Stimulated activated CD8-positive, alpha-beta memory T cell treated with anti-CD3 and anti-CD28 coated beads, Interleukin-15, amount 100 ng/mL, for 4 hours (primary cell): ENCODE results near the gene MZB1.
"Not testable (repeated sequence)": the region's sequence is repeated elsewhere in the genome, so short reads cannot be mapped to it uniquely, and the experiment has no call there.

Source experiments
- DNase-seq, 2 donors: peaks; one replicate each; pipeline ENCODE4 v3.0.0-alpha.2; 2020; ENCODE audit warnings: low read depth in 2 of 2

Gene MZB1

DNA sequence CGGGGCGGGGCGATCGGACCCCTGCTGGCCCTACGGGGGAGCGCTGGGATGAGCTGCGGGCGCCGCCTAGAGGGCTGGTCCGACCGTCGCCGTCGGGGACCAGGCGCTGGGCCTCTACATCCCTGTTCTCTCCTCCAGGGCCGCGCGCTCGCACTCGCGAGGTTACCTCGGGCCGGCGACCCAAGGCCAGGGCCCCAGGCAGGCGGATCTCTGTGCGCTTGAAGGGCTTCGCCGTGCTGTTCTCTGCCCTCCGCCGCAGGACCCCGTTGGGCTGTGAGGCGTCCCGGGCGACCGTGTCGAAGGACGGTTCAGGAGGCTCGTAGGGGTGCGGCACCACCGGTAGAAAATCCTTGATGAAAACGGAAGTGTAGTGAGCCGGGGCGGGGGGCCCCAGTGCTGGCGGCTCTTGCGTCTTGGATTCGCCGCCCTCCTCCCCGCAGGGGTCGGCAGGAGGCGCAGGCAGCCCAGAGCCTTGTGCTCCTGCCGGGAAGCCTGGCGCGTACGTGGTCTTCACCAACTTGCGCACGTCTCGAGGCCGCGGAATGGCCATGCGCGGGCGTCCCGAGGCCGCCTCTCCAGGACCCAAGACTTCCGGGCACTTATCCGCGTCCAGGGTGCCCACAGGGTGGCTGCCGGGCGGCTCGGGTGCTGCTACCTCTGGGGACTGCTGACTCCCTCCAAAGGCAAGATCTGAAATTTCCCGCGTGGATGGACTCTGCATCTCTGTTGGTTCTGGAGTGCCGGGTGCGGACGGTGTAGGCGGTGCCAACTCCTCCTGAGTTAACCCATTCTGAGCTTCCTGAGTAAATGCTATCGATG is 3.2 kb upstream of the MZB1 start:
- peak; percentile 55 to 57 for DNase-seq

DNA sequence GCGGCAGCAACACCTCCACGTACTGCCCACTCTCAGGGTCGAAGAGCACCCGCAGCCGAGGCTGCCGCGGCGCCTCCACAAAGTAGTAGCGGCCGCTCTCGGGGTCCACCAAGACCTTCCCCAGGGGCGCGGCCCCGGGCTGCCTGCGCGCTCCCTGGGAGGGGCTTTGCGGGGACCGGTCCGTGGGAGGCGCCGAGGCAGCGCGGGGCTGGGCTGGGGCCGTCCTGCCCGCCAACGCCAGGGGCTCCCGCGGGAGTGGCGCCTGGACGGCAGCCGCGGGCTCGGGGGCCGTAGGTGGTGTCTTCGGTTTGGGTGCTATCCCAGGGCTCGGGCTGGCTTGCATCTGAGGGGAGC is 2.6 kb upstream of the MZB1 start:
- DNase-seq = no peak

- no peak for DNase-seq
These were observed 2.0 kb upstream of the MZB1 start for GRCh38 chr5:139391570-139392323.

DNA sequence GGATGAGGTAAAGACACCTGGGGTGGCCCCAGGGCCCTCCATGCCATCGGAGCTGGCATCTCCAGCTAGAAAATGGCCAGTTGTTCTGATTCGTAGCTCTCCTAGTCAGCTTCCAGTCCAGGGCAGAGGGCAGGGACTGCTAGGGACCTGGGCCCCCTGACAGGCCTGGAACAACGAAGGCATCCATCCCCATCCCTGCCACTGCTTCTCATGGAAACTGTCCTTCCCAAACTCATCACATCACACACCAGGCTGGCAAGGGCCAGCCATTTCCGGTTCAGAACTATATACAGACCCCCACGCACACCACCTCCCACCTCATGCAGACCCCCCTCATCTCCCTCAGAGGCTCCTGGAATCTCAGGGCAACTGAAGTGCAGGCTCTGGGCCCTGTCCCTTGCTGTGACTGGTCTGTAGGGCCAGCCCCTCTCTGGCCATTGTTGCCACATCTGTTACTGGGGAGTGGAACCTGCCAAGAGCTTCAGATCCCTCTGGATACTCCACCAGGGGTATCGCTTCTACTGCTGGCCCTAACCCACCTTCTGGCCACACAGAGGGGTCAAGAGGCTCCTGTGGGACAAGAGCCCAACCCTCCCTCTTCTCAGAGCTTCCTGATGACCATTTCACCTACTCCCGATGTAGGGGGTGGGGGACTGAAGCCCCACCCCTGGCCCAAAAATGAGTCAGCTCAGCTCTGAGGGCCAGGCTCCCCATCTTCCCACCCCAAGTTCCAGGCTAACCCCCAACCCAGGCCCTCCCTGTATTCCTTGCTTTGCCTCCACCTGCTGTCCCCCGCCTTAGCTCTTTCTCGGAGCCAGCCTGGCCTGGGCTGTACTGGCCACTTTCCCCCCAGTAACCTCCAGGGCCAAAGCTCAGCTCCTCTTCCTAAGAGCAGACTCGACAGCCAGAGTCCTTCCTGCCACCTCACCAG is 1.2 kb upstream of the MZB1 start:
- DNase-seq = no peak

DNA sequence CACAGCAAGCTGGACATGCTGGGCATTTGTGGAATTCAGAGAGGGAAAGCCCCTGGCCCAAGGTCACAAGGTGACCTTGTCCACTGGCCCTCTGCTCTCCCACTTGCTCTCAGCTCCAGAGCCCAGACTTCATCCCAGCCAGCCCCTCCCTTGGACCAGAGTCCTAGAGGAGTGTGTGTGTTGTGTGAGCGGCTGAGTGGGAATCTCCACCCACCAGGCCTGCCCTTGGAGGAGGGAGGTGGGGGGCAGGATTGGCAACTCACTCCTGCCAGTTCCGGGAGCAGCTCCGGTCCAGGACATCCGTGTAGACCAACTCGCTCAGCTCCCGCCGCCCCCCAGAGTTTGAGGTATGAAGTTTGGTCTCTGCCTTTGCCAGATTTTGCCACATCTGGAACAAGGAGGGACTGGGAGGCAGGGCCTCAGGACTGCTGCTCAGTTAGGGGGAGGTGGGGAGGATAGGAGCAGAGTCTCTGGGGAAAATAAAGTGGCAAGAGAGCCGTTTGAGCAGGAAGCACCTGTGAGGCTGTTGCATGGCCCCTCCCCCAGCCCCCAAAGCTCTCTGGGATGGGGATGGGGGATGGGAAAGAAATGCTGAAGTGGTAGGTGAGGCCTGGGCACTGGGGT is 1.4 kb downstream of the MZB1 start:
- DNase-seq = no peak

GRCh38 chr5:139387611-139388197 is 2.0 kb downstream of the MZB1 start:
- no peak for DNase-seq

DNA sequence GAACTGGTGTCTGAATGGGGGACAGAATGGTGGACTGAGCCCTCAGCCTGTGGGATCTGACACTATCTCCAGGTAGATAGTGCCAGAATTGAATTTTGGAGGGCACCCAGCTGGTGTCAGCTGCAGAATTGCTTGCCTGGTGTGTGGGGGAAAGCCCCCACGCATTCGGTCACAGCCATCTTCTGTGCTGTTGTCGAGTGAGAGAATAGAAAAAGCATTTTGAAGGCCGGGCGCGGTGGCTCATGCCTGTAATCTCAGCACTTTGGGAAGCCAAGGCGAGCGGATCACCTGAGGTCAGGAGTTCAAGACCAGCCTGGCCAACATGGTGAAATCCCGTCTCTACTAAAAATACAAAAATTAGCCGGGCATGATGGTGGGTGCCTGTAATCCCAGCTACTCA is 2.8 kb downstream of the MZB1 start:
- DNase-seq = not testable (repeated sequence)

DNA sequence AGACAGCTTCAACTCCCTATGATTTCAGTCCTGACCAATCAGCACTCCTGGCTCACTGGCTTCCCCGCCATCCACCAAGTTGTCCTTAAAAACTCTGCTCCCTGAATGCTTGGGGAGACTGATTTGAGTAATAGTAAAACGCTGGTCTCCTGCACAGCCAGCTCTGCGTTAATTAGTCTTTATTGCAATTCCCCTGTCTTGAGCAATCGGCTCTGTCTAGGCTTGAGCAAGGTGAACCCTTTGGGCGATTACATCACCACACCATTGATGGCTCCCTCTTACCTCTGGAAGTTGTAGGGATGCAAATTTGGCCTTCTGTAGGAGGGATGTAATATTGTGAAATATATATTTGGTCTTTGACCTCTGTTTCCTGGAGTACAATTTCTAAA is 3.7 kb downstream of the MZB1 start:
- DNase-seq = no peak

DNA sequence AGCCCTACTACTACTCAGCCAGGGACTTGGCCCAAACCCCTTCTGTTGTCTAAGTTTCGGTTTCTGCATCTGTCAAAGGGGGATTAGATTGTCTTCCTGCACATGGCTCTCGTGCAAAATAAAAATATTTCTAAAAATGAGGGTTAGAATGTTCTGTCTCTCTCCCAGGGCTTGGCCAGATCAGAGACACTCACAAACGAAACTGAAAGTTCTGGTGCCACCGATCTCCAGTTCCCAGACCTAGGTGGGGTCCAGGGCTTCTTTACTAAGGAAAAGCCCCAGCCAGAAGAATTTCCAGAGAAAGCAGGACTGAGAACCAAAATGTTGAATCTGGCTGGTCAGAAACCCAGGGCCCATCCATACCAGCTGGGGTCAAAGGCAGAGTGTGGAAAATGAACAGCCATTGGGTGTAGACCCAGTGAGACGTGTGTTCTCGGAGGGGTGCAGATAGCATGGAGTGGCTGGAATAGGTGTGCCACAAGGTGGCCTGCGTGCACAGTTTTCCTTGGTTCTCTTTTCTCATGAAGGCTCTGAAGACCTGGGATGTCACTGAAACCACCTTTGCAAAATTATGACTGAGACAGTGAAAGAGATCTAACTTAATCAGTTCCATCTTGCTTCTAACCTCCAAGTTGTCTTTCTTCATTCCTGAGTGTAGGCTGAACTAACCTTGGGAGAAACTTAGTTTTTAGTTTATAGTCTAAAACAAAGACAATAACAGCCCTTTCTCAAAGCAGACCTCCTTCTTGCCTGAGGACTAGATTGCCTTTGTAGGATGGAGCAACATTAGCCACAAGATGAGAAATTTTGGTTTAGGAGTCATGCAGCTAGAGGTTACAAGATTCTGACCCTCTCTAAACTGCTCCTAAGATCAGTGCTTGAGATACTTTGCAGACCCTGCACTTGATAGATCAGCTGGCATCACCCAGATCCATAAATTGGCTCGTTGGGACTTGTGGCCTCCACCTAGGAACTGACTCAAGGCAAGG is 4.4 kb downstream of the MZB1 start:
- DNase-seq = no peak

DNA sequence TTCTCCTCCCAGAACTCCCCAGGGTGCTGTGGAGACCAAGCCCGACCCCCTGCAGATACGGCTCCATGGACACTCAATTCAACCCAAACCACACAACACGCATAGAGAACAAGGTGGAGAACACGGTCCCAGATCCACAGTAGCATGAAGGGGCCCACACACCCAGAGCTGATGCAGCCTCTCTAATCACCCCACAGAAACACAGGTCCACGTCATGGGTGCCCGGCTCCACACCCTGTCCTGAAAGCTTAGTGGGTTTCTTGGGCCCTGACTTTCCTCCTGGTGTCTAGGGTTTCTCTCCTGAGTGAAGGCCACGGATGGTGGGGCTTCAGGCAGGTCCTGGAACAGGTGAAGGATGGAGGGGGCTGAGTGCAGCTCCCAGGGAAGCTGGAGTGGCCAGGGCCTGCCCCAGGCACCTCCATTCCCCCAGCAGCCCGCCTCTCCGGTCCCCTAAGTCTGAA is 5.1 kb downstream of the MZB1 start:
- DNase-seq = no peak

DNA sequence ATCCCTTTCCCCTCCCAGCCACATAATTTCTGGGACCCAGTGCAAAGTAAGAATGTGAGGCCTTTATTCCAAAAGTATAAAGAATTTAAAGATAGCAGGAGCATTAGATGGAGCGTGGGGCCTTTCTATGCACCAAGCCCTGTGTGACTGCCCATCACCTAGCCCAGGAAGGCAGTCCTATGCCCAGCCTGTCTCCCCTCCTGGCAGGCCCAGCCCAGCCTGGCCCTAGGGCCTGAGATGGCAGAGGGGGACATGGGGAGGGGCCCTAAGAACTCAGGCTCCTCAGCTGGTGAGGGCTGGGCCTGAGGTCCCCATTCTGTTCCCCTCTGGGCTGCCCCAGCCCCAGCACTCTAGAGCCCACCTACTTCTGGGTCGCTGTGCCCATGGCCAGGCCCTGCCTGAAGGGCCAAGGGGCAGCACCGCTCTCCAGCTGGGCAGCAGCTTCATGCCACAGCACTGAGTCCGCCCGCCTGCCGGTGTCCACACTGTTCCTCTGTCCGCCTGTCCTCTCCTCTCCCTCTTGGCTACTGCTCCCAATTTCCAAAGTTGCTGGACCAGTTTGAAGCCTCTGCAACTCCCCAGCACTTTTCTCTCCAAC is 5.6 kb downstream of the MZB1 start:
- DNase-seq = no peak

GRCh38 chr5:139383275-139383992 is 6.3 kb downstream of the MZB1 start, which contains the start of gene SLC23A1:
Gene SLC23A1, minus strand, starts transcription at chr5:139383297. Its CDS starts 44 bp downstream, at chr5:139383253.
- DNase-seq = no peak

GRCh38 chr5:139382807-139383206 is 6.9 kb downstream of the MZB1 start:
- DNase-seq = no peak

DNA sequence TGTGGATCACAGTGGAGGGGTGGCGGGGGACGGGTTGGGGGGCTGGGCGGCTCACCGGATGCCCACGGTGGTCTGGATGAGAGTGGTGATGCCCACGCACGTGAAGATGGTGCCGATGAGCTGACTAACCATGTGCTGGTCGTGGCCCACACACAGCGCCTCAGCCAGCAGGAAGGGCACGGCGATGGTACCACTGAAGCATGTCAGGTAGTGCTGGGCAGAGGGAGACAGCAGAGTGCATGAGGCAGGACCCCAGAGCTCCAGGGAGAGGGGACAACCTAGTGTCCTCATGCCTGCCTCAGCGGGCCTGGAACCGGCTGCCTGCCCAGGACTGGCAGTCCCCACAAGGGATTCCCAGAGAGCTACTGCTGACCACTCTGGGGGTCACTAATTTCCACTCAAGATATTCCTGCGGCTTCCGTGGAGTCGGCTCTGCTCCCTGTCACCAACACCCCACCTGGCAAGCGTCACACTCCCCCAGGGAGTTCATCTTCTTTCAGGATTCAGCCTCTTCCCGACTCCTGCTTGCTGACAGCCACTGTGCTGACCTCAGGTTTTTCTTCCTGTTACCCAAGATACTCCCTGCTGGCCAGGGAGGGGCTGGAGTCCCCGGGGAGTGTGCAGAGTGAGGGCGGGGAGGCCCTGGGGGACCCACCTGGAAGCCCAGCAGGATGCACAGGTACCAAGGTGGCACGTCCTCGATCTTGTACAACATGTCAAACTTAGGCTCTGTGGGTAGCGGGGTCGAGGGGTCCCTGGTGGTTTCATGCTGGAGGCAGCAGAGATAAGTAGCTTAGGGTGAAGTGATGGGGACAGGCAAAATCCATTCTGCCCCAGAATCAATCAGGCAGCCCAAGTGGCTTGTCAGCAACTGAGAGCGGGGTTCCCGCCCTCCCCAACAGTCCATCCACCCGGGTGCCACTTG is 7.6 kb downstream of the MZB1 start:
- no peak for DNase-seq

GRCh38 chr5:139379626-139380449 is 9.9 kb downstream of the MZB1 start:
- DNase-seq = no peak

DNA sequence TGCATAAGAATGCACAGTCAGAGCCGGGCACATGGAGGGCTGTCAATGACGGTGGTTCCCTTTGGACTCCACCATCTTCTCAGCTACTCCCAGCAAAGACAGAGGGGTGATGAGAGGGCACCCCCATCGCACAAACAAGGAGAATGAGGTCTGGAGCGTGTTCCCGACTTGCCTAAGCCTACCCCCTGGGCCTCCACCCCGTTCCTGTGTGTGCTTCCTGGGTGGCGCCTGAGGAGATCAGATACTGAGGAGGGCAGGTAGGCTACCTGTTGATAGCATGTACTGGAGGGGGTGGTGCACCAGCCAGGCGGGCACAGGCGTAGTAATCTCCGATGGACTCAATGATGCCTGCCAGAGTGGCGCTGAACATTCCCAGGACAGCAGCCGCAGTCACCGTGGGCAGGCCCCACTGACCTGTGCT is 10.8 kb downstream of the MZB1 start:
- no peak for DNase-seq
